ENCODE measurements around the gene METTL21C.

Gene METTL21C

GRCh38 chr13:102680842-102681740 is 13.8 kb downstream of the METTL21C start:
- Histone ChIP-seq H3K27me3 (ENCODE audit: low read length) (no peaks in the 10 kb centered on the region), H3K4me3 (ENCODE audit: insufficient read depth, low read length, poor library complexity, severe bottlenecking) (no peak overlapping the region), H3K4me2 (ENCODE audit: low read depth, low read length, poor library complexity, severe bottlenecking) (no peak overlapping the region), H3K36me3 (ENCODE audit: low read length) (peaks cover 33% of the 10 kb centered on the region), H3F3A (ENCODE audit: insufficient read depth) (peaks cover 8% of the 10 kb centered on the region), H3K9ac (ENCODE audit: low read length) (no peak overlapping the region), H3K27ac (ENCODE audit: low read depth, low read length) (no peak overlapping the region), H3K9me2 (replicated peaks; ENCODE audit: insufficient read depth, low read length) (no peaks in the 10 kb centered on the region), H2AFZ (ENCODE audit: low read depth, low read length, severe bottlenecking) (no peak overlapping the region), H3K79me2 (ENCODE audit: insufficient read depth, low read length) (no peaks in the 10 kb centered on the region), H4K20me1 (ENCODE audit: low read depth, low read length) (0 out of 2 replicates have a peak, but pooled peaks cover 4% of the 10 kb centered on the region), H3K9me3 (ENCODE audit: insufficient read depth, low read length) (no peaks in the 10 kb centered on the region)
- no peak for TF ChIP-seq CTCF (IDR thresholded peaks at IDR 0.05; ENCODE audit: insufficient read depth, low read length, poor library complexity, severe bottlenecking)
- no peak for TF ChIP-seq EZH2phosphoT487 (conservative IDR thresholded peaks at IDR 0.05; ENCODE audit: low read length)

GRCh38 chr13:102680133-102680717 is 14.6 kb downstream of the METTL21C start:
- Histone ChIP-seq H3K4me3 (ENCODE audit: insufficient read depth, low read length, poor library complexity, severe bottlenecking) (no peak overlapping the region), H3K79me2 (ENCODE audit: insufficient read depth, low read length) (no peaks in the 10 kb centered on the region), H3K9me2 (replicated peaks; ENCODE audit: insufficient read depth, low read length) (no peaks in the 10 kb centered on the region), H3K27me3 (ENCODE audit: low read length) (no peaks in the 10 kb centered on the region), H2AFZ (ENCODE audit: low read depth, low read length, severe bottlenecking) (no peak overlapping the region), H3K4me2 (ENCODE audit: low read depth, low read length, poor library complexity, severe bottlenecking) (no peak overlapping the region), H3K36me3 (ENCODE audit: low read length) (peaks cover 41% of the 10 kb centered on the region), H4K20me1 (ENCODE audit: low read depth, low read length) (0 out of 2 replicates have a peak, but pooled peaks cover 4% of the 10 kb centered on the region), H3K9me3 (ENCODE audit: insufficient read depth, low read length) (no peaks in the 10 kb centered on the region), H3F3A (ENCODE audit: insufficient read depth) (peaks cover 10% of the 10 kb centered on the region), H3K9ac (ENCODE audit: low read length) (no peak overlapping the region), H3K27ac (ENCODE audit: low read depth, low read length) (no peak overlapping the region)
- TF ChIP-seq CTCF (IDR thresholded peaks at IDR 0.05; ENCODE audit: insufficient read depth, low read length, poor library complexity, severe bottlenecking) (no peak), EZH2phosphoT487 (conservative IDR thresholded peaks at IDR 0.05; ENCODE audit: low read length) (no peak)

GRCh38 chr13:102679449-102680132 is 15.3 kb downstream of the METTL21C start:
- Histone ChIP-seq H3K9ac (ENCODE audit: low read length) (no peak overlapping the region), H3K9me2 (replicated peaks; ENCODE audit: insufficient read depth, low read length) (no peaks in the 10 kb centered on the region), H3K27me3 (ENCODE audit: low read length) (no peaks in the 10 kb centered on the region), H3K79me2 (ENCODE audit: insufficient read depth, low read length) (no peaks in the 10 kb centered on the region), H2AFZ (ENCODE audit: low read depth, low read length, severe bottlenecking) (no peak overlapping the region), H3K4me3 (ENCODE audit: insufficient read depth, low read length, poor library complexity, severe bottlenecking) (no peak overlapping the region), H3K27ac (ENCODE audit: low read depth, low read length) (no peak overlapping the region), H3F3A (ENCODE audit: insufficient read depth) (peaks cover 10% of the 10 kb centered on the region), H3K36me3 (ENCODE audit: low read length) (peaks cover 47% of the 10 kb centered on the region), H3K4me2 (ENCODE audit: low read depth, low read length, poor library complexity, severe bottlenecking) (no peak overlapping the region), H4K20me1 (ENCODE audit: low read depth, low read length) (0 out of 2 replicates have a peak, but pooled peaks cover 4% of the 10 kb centered on the region), H3K9me3 (ENCODE audit: insufficient read depth, low read length) (no peaks in the 10 kb centered on the region)
- TF ChIP-seq CTCF (IDR thresholded peaks at IDR 0.05; ENCODE audit: insufficient read depth, low read length, poor library complexity, severe bottlenecking) (no peak), EZH2phosphoT487 (conservative IDR thresholded peaks at IDR 0.05; ENCODE audit: low read length) (no peak)

Data from SU-DHL-6 (cell line).